Posterior cingulate gyrus (tissue), 11 donors: Measurements from ENCODE around the gene CCDC124.
"Not testable (repeated sequence)": the region's sequence is repeated elsewhere in the genome, so short reads cannot be mapped to it uniquely, and the experiment has no call there.

ENCODE experiments used
- DNase-seq, 10 donors: peaks; one replicate each; pipeline versions ENCODE4 v3.0.0 to v3.0.0-alpha.2; 2020 to 2021; ENCODE audit warnings: mixed read lengths in 3 of 10
- intact Hi-C: fragments of 100-400 bp; cut with DNase I; formaldehyde crosslinking; loops from one replicate; pipeline ENCODE4 v1.15.1; 2023

The CCDC124 gene

DNA sequence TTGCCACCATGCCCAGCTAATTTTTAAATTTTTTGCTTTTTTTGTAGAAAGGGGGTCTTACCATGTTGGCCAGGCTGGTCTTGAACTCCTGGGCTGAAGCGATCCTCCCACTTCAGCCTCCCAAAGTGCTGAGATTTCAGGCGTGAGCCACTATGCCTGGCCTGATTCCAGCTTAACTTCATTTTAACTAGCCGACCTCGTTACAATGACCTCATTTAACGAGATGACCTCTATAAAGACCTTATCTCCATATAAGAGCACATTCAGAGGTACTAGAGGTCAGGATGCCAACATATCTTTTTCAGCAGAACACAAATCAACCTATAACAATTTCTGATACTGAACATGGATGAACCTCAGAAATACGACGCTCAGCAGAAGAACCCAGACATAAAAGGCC, 44.7 kb downstream of the CCDC124 start:
- DNase-seq, result no peak
- intact Hi-C loops, result no loop called here

DNA sequence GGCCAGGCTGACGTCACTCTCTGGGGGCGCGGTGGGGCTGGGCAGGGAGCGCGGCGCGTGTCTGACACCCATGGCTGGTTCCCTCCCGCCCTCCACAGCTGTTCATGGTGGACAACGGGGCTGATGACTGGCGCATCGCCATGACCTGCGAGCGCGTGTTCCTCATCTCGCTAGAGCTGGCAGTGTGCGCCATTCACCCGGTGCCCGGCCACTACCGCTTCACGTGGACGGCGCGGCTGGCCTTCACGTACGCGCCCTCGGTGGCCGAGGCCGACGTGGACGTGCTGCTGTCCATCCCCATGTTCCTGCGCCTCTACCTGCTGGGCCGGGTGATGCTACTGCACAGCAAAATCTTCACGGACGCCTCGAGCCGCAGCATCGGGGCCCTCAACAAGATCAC, 48.8 kb downstream of the CCDC124 start:
- intact Hi-C loops, result no loop called here
- no peak for DNase-seq

DNA sequence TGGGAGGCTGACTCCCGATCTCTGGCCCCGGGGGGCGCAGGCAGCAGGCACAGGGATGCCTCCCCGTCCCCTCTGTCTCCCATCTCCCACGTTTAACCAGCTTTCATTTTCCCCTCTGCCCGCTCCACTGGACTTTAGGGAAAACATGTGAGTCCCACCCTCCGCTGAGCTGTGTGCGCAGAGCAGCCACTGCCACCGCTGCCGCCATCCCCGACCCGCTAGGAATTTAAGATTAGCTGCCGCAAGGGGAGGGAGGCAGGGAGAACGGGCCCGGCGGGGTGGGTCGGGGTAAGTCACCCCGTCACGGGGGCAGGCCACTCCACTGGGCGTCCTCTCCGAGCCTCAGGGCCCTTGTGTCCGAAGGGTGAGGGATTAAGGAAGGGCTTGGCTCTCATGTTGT, 49.6 kb downstream of the CCDC124 start:
- DNase-seq, result no peak
- intact Hi-C loops, result no loop called here

DNA sequence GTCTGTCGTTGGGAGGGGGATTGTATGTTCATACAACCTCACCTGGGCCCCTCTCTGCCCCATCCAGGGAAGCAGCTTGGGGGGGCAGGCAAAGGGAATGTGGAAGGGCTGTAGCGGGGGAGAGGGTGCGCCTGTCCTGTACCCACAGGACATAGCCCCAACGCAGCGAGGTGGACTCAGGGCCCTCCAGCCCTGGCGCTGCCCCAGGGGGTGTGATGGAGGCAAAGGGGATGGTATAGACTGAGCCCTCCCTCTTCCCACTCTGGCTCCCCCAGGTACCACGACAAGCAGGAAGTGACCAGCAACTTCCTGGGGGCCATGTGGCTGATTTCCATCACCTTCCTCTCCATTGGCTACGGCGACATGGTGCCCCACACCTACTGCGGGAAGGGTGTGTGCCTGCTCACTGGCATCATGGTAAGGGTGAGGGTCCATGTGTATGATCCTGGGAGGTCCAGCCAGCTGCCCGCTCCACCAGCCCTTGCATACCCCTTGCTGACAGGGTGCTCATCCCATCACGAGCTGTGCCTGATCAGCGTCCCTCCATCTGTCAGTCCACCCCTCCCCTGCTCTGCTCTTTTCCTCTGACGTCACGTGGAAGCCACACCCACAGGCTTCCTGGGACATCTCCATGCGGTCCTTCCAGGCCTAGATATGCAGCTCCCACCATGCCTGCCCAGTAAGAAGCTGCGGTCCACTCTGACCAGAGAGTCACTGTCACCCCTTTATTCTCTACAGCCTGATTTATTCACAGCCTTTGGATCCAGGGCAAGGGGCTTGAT, 52.4 kb downstream of the CCDC124 start:
- intact Hi-C loops, result no loop called here
- no peak for DNase-seq

DNA sequence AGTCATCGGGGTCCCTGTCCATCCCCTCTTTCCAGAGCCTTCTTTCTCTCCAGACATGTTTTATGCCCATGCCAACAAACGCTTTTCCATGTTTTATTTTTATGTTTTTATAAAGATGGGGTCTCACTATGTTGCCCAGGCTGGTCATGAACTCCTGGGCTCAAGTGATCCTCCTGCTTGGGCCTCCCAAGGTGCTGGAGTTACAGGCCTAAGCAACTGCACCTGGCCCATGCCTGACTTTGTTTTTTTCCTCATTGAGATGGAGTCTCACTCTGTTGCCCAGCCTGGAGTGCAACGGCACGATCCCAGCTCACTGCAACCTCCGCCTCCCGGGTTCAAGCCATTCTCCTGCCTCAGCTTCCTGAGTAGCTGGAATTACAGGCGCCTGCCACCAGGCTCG, 53.8 kb downstream of the CCDC124 start:
- DNase-seq, intact Hi-C loops: not testable (repeated sequence)

DNA sequence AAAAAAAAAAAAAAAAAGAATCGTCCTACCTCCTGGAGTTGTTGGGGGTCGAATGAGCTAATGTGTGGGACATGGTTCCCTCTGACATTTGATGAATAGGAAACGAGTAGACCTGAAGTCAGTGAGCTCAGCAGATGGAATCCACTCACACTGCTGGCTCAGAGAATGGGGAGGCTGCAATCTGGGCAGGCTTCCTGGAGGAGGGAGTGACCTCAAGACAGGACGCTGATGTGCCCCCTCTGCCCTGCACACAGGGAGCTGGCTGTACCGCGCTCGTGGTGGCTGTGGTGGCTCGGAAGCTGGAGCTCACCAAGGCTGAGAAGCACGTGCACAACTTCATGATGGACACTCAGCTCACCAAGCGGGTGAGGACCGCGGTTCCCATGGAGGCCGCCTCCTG, 55.3 kb downstream of the CCDC124 start:
- no peak for DNase-seq
- intact Hi-C loops, result no loop called here

DNA sequence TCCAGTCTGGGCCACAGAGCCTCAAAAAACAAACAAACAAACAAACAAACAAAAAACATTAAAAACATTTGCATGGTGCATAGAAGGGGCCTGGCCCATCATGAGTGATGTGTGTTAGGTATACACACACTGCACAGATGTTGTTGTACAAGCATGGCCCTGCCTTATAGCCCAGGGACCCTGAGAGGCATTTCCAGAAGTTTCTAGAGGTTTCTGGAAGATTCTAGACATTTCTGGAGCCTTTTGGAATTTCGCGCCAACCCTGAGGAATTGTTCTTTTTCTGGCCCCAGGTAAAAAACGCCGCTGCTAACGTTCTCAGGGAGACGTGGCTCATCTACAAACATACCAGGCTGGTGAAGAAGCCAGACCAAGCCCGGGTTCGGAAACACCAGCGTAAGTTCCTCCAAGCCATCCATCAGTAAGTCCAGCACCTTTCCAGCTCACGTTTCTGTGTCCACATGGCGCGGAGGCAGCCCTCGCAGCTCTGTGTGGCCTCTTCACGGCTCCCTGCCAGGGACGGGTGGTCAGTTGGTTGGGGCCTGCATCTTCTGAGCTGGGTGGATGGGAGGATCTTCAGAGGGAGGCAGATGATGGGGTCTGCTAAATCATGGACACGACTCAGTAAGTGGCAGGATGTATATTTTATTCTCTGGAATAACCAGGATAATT, 56.7 kb downstream of the CCDC124 start:
- intact Hi-C loops, result no loop called here
- DNase-seq, result no peak

DNA sequence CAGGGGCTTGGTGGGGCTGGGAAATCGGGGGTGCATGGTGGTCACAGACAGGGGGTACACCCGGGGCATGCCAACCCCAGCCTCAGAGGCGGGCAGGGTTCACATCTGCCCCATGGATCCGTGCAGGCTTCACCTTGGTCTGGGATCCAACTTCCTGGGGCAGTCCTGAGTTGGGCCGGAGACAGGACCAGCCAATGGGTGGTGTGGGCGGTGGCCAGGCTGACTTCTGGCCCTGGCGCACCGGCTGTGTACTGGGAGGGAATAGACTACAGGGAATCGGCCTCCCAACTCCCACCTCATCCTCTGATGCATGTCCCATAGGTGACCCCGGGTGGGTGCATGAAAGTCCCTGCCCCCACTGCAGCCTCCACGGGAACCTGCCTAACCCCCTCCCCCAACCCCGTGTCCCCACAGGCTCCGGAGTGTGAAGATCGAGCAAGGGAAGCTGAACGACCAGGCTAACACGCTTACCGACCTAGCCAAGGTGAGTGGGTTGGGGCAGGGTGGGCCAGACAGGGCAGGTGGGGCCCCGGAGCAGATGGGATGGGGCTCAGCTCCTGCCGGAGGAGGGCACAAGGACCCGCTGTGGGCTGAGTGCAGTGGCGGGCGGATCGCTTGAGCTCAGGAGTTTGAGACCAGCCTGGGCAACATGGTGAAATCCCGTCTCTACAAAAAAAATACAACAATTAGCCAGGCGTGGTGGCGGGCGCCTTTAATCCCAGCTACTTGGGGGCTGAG, 60.4 kb downstream of the CCDC124 start:
- DNase-seq, result no peak
- intact Hi-C loops, result no loop called here
